K562 (cell line): Measurements from ENCODE around the gene FADD. TPM values are rescaled to one million over a fixed set of nuclear protein-coding genes. Genes with fewer than 3 reads are reported as not detected.

Source experiments
- ATAC-seq: fragments of 200-7000 bp; cut with Tn5 transposase; 3 replicates; pipeline ENCODE4 v1.9.1; 2020; ENCODE audit warnings: moderate library complexity
- BruUV-seq: library from RNA; stranded (reverse); fragments of 400-500 nt; replicated peaks from 2 replicates; lab custom pipeline; 2021; lab: Mats Ljungman, UMichigan
- CTCF ChIA-PET: fragments of 300-600 bp; formaldehyde crosslinking; extraction: SDS; loops from one replicate; lab custom pipeline; 2021; ENCODE audit warnings: low intra/inter-chr PET ratio; lab: Yijun Ruan, JAX
- POLR2A ChIA-PET: fragments of 300-600, 350-650 bp; sonication (Branson Sonifier 250); formaldehyde crosslinking; extraction: SDS; loops from one replicate; lab custom pipeline; 2021; ENCODE audit warnings: antibody characterized with exemption, inconsistent platforms; lab: Yijun Ruan, JAX
- DNase-seq, 4 experiments: peaks; one replicate each; pipeline versions ENCODE4 v3.0.0 to v3.0.0-alpha.2; 2011 to 2018; ENCODE audit warnings: low spot score in 3 of 4, mixed read lengths in 3 of 4; ENCODE audit errors: extremely low read depth in 1 of 4
- FAIRE-seq: peaks from 2 replicates; lab custom pipeline; 2011; peaks lifted over from hg19 to GRCh38; lab: Jason Lieb, UNC
- H2AFZ ChIP-seq: 2 replicates; pipeline ENCODE4 v1.6.0; 2011; ENCODE audit warnings: low read depth, low read length, control low read depth, inconsistent platforms
- H3K27ac ChIP-seq: fragments of 200-600 bp; 3 replicates; pipeline ENCODE4 v1.8.0; 2011; ENCODE audit warnings: low read depth, mild to moderate bottlenecking, control low read depth, inconsistent platforms, low read length, moderate library complexity, mixed read lengths; ENCODE audit errors: extremely low read depth
- H3K27me3 ChIP-seq, 2 experiments: fragments of 300-600 bp in 1 of 2; 2 replicates in 1 of 2; 3 replicates in 1 of 2; pipeline versions ENCODE4 v1.6.0 to v1.8.0; 2011; ENCODE audit warnings: inconsistent platforms in 2 of 2, low read length in 2 of 2, mild to moderate bottlenecking in 1 of 2, mixed read lengths in 1 of 2, moderate library complexity in 1 of 2; ENCODE audit not compliant: control insufficient read depth in 2 of 2, insufficient read depth in 2 of 2
- H3K36me3 ChIP-seq: fragments of 300-600 bp; 3 replicates; pipeline ENCODE4 v1.8.0; 2011; ENCODE audit warnings: mild to moderate bottlenecking, low read length, inconsistent platforms; ENCODE audit not compliant: control insufficient read depth, insufficient read depth
- H3K4me1 ChIP-seq, 2 experiments: fragments of 200-600 bp in 1 of 2; replicated peaks in 1 of 2; 2 replicates in 1 of 2; 3 replicates in 1 of 2; pipeline versions ENCODE4 v1.5.1 to v1.8.0; 2011; ENCODE audit warnings: inconsistent platforms in 2 of 2, low read length in 2 of 2, mild to moderate bottlenecking in 1 of 2, mixed read lengths in 1 of 2, moderate library complexity in 1 of 2; ENCODE audit not compliant: control insufficient read depth in 2 of 2, insufficient read depth in 2 of 2
- H3K4me2 ChIP-seq: 2 replicates; pipeline ENCODE4 v1.6.1; 2011; ENCODE audit warnings: low read length, control low read depth, inconsistent platforms, mixed read lengths; ENCODE audit not compliant: insufficient read depth
- H3K4me3 ChIP-seq: fragments of 200-600 bp; sonication (generic), shearing (Covaris generic); 2 replicates; pipeline ENCODE4 v1.5.1; 2016; ENCODE audit warnings: control low read depth, inconsistent platforms
- H3K79me2 ChIP-seq: fragments of 200-600 bp; 3 replicates; pipeline ENCODE4 v1.8.0; 2011; ENCODE audit warnings: low read length, inconsistent platforms; ENCODE audit not compliant: control insufficient read depth, insufficient read depth
- H3K9ac ChIP-seq, 2 experiments: 2 replicates each; pipeline versions ENCODE4 v1.6.0 to v1.6.1; 2011; ENCODE audit warnings: low read depth in 2 of 2, low read length in 2 of 2, control low read depth in 1 of 2, inconsistent platforms in 1 of 2, mild to moderate bottlenecking in 1 of 2, mixed read lengths in 1 of 2; ENCODE audit not compliant: insufficient read depth in 1 of 2
- H3K9me1 ChIP-seq: one replicate; pipeline ENCODE4 v1.6.0; 2011; ENCODE audit warnings: inconsistent platforms, mild to moderate bottlenecking, low read length, moderate library complexity; ENCODE audit not compliant: control insufficient read depth, insufficient read depth
- H3K9me3 ChIP-seq: replicated peaks from 2 replicates; pipeline ENCODE4 v1.5.1; 2011; ENCODE audit warnings: low read depth, low read length, inconsistent platforms; ENCODE audit not compliant: control insufficient read depth, insufficient read depth
- H4K20me1 ChIP-seq: replicated peaks from 2 replicates; pipeline ENCODE4 v1.6.1; 2011; ENCODE audit warnings: low read length, inconsistent platforms, mixed read lengths; ENCODE audit not compliant: control insufficient read depth, insufficient read depth
- SPI1 ChIP-seq: IDR thresholded peaks from 2 replicates; pipeline ENCODE4 v1.6.1; 2011; ENCODE audit warnings: low read depth, low read length, control low read depth, borderline replicate concordance
- WGBS: fragments of 100-300 bp; shearing (Covaris generic); methylation state at CpG from one replicate; pipeline ENCODE4 v1.1.6; 2016; ENCODE audit warnings: low coverage, mixed read lengths; ENCODE audit not compliant: insufficient coverage; ENCODE audit errors: missing lambda C conversion rate; 5-methylcytosine and 5-hydroxymethylcytosine counted together
- in situ Hi-C: fragments of 300-500 bp; cut with MboI; formaldehyde crosslinking; loops from 4 replicates; pipeline ENCODE4 v1.15.0; 2018; ENCODE audit warnings: inconsistent platforms, mixed read lengths
- intact Hi-C: fragments of 100-400 bp; cut with micrococcal nuclease; formaldehyde crosslinking; loops from 2 replicates; pipeline ENCODE4 v1.14.2; 2022
- polyA plus RNA-seq, 8 experiments: library from polyadenylated mRNA; depleted of rRNA in 4 of 8; stranded (reverse) in 5 of 8; unstranded in 3 of 8; fragments of >200 nt; fragmentation: Nextera tagmentation in 2 of 8; fragmentation: Illumina TruSeq in 1 of 8; extraction: Ambion mirVana in 2 of 8; extraction: Trizol in 1 of 8; gene quantifications; 2 replicates each; pipeline versions ENCODE4 v1.2.1 to v1.2.3, GENCODE V29; 2011 to 2014; ENCODE audit warnings: inconsistent platforms in 1 of 8, missing spikeins in 1 of 8
- total RNA-seq, 7 experiments: library from RNA; depleted of rRNA in 6 of 7; stranded (reverse); fragments of >200 nt in 6 of 7; fragmentation: Illumina TruSeq in 2 of 7; extraction: Trizol in 2 of 7; gene quantifications; 2 replicates each; pipeline versions ENCODE4 v1.2.1 to v1.2.3, GENCODE V29; 2011 to 2021; ENCODE audit warnings: low replicate concordance in 1 of 7
- TF ChIP-seq, protein P1 (sequence below): fragments of 450-650 bp; formaldehyde crosslinking; IDR thresholded peaks from 2 replicates; pipeline ENCODE4 v1.4.0; 2022; ENCODE audit warnings: missing genetic modification characterization
- TF ChIP-seq, protein P2 (sequence below): fragments of 250-450 bp; sonication (Bioruptor Pico); IDR thresholded peaks from 2 replicates; pipeline ENCODE4 v1.5.0; 2021

FADD gene
- total and polyA plus RNA-seq, 9 of the 15 experiments (the other 6 are each of a cell fraction or from before 2014, with no cell fraction given): 0.29 to 26.9 (median 20.4) TPM

DNA sequence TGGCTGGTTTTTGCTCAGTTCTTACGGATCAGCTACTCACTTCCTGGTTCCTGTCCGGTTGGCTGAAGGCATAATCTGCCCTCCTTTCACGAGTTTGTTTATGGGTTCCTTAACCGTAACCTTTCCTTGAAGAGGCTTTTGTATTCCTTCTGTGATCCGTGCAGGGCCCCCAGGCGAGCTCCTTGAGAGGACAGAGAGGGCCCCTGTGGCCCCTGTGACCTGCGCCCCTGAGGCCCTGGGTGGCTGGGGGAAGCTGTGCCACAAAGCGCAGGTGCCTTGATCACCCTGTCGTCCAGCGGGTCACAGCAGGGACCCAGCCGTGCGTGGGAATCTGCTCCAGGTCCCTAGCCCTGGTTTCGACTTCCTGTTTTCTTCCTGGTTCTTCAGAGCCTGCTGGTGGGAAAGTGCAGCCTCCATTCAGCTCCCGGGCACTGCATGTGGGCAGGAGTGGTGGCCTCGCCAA, 27.8 kb upstream of the FADD start:
- Histone ChIP-seq H3K4me2 (no peak overlapping the region), H3K4me3 (no peak overlapping the region), H3K9ac (no peak overlapping the region), H3K79me2 (no peaks in the 10 kb centered on the region), H3K36me3 (no peaks in the 10 kb centered on the region), H3K27ac (no peak overlapping the region), H3K27me3 (peaks cover 9 to 51% of the 10 kb centered on the region in 2 experiments; a peak in 3 of 5 replicates), H3K4me1 (peaks cover 0 to 20% of the 10 kb centered on the region in 2 experiments; a peak in 3 of 5 replicates), H2AFZ (peak overlapping the region; percentile 63; the same call in 1 of the 2 replicates), H3K9me1 (no peaks in the 10 kb centered on the region), H3K9me3 (no peaks in the 10 kb centered on the region), H4K20me1 (peaks cover 5% of the 10 kb centered on the region; the same call in 1 of the 2 replicates)
- ChIA-PET POLR2A (no interaction called here), CTCF (no interaction called here)
- BruUV-seq: no TSS peak
- no peak for ATAC-seq
- FAIRE-seq: no peak
- TF ChIP-seq, protein P1, sequence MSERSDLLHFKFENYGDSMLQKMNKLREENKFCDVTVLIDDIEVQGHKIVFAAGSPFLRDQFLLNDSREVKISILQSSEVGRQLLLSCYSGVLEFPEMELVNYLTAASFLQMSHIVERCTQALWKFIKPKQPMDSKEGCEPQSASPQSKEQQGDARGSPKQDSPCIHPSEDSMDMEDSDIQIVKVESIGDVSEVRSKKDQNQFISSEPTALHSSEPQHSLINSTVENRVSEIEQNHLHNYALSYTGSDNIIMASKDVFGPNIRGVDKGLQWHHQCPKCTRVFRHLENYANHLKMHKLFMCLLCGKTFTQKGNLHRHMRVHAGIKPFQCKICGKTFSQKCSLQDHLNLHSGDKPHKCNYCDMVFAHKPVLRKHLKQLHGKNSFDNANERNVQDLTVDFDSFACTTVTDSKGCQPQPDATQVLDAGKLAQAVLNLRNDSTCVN: no peak
- peak; percentile 54; the same call in 1 of the 2 replicates for TF ChIP-seq SPI1
- TF ChIP-seq, protein P2, sequence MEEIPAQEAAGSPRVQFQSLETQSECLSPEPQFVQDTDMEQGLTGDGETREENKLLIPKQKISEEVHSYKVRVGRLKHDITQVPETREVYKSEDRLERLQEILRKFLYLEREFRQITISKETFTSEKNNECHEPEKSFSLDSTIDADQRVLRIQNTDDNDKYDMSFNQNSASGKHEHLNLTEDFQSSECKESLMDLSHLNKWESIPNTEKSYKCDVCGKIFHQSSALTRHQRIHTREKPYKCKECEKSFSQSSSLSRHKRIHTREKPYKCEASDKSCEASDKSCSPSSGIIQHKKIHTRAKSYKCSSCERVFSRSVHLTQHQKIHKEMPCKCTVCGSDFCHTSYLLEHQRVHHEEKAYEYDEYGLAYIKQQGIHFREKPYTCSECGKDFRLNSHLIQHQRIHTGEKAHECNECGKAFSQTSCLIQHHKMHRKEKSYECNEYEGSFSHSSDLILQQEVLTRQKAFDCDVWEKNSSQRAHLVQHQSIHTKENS (CRISPR knock-in tag): no peak
- no peak for DNase-seq
- WGBS: 23% methylated on average over 15 of the region's 15 CpGs
- in situ Hi-C loops (no loop called here), intact Hi-C loops (no loop called here)
